MM.1S (cell line): ENCODE results near the gene CRNKL1.
"Not testable (repeated sequence)": the region's sequence is repeated elsewhere in the genome, so short reads cannot be mapped to it uniquely, and the experiment has no call there.

ENCODE experiments used
- DNase-seq: peaks from one replicate; pipeline ENCODE4 v3.0.0-alpha.2; 2015
- H2AFZ ChIP-seq: fragments of 300-600 bp; sonication (generic); 2 replicates; pipeline ENCODE4 v1.6.0; 2016; ENCODE audit warnings: antibody characterized with exemption, low read length
- H3F3A ChIP-seq: fragments of 300-600 bp; sonication (generic); 2 replicates; pipeline ENCODE4 v1.6.1; 2016; ENCODE audit warnings: mild to moderate bottlenecking, antibody characterized with exemption, low read length, moderate library complexity, mixed read lengths; ENCODE audit not compliant: insufficient read depth
- H3K27ac ChIP-seq: fragments of 300-600 bp; sonication (generic); 2 replicates; pipeline ENCODE4 v1.5.1; 2016; ENCODE audit warnings: mild to moderate bottlenecking, low read length
- H3K27me3 ChIP-seq: fragments of 300-600 bp; sonication (generic); replicated peaks from 2 replicates; pipeline ENCODE4 v1.6.0; 2016; ENCODE audit warnings: low read length; ENCODE audit not compliant: insufficient read depth
- H3K36me3 ChIP-seq: fragments of 300-600 bp; sonication (generic); replicated peaks from 2 replicates; pipeline ENCODE4 v1.6.1; 2016; ENCODE audit warnings: mild to moderate bottlenecking, low read length, mixed read lengths; ENCODE audit not compliant: insufficient read depth
- H3K4me1 ChIP-seq: fragments of 300-600 bp; sonication (generic); 2 replicates; pipeline ENCODE4 v1.6.1; 2016; ENCODE audit warnings: low read length, mixed read lengths
- H3K4me2 ChIP-seq: fragments of 300-600 bp; sonication (generic); 2 replicates; pipeline ENCODE4 v1.6.0; 2016; ENCODE audit warnings: low read depth, low read length
- H3K4me3 ChIP-seq: fragments of 300-600 bp; sonication (generic); 2 replicates; pipeline ENCODE4 v1.5.1; 2016; ENCODE audit warnings: low read length, mixed read lengths
- H3K79me2 ChIP-seq: fragments of 300-600 bp; sonication (generic); 2 replicates; pipeline ENCODE4 v1.6.1; 2016; ENCODE audit warnings: mixed run types, low read length, mixed read lengths
- H3K9ac ChIP-seq: fragments of 300-600 bp; sonication (generic); 2 replicates; pipeline ENCODE4 v1.6.1; 2016; ENCODE audit warnings: low read length, mixed read lengths
- H3K9me2 ChIP-seq: fragments of 300-600 bp; sonication (generic); replicated peaks from 2 replicates; pipeline ENCODE4 v1.6.1; 2016; ENCODE audit warnings: mild to moderate bottlenecking, low read length, mixed read lengths; ENCODE audit not compliant: insufficient read depth
- H3K9me3 ChIP-seq: fragments of 300-600 bp; sonication (generic); replicated peaks from 2 replicates; pipeline ENCODE4 v1.6.1; 2016; ENCODE audit warnings: mild to moderate bottlenecking, low read length, mixed read lengths; ENCODE audit not compliant: insufficient read depth
- H4K20me1 ChIP-seq: fragments of 300-600 bp; sonication (generic); 2 replicates; pipeline ENCODE4 v1.6.1; 2016; ENCODE audit warnings: mild to moderate bottlenecking, low read length, moderate library complexity, mixed read lengths; ENCODE audit not compliant: insufficient read depth
- CTCF ChIP-seq: fragments of 300-600 bp; sonication (generic); IDR thresholded peaks from 2 replicates; pipeline ENCODE4 v1.5.1; 2016; ENCODE audit warnings: antibody characterized with exemption, low read length, mixed read lengths
- EZH2 ChIP-seq: fragments of 300-600 bp; sonication (generic); optimal IDR thresholded peaks from 2 replicates; pipeline ENCODE3; 2017; ENCODE audit warnings: low read depth, mild to moderate bottlenecking, antibody characterized with exemption, low read length, mixed read lengths
- EZH2phosphoT487 ChIP-seq: fragments of 300-600 bp; sonication (generic); IDR thresholded peaks from 2 replicates; pipeline ENCODE4 v1.6.1; 2018; ENCODE audit warnings: antibody characterized with exemption, low read length

CRNKL1 gene

DNA sequence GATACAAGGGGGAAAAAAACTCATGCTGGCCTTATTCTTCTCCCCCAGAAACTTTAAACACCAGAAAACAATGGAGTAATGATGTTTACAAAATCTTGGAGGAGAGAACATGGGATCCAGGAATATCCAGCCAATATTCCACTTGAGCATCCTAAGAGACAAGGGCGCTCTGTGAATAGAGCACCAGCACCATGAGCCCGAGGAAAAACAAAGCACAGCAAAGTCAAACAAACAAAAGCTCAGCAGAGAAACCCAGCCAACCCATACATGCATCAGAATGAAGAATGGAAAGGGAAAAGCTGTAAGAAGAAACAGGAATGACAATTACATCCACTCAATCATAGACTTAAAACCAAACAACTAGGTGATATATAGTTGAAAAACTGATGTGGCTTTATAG lies 39.7 kb downstream of the CRNKL1 start:
- Histone ChIP-seq H2AFZ (no peak overlapping the region), H3K4me3 (no peak overlapping the region), H3K9me2 (no peaks in the 10 kb centered on the region), H3K79me2 (peaks cover 4% of the 10 kb centered on the region), H4K20me1 (no peaks in the 10 kb centered on the region), H3K9ac (no peak overlapping the region), H3K9me3 (no peaks in the 10 kb centered on the region), H3K4me2 (no peak overlapping the region), H3K27me3 (no peaks in the 10 kb centered on the region), H3K27ac (no peak overlapping the region), H3K36me3 (no peaks in the 10 kb centered on the region), H3F3A (no peaks in the 10 kb centered on the region), H3K4me1 (no peaks in the 10 kb centered on the region)
- no peak for TF ChIP-seq CTCF
- TF ChIP-seq EZH2phosphoT487: no peak
- TF ChIP-seq EZH2: no peak
- DNase-seq: no peak

DNA sequence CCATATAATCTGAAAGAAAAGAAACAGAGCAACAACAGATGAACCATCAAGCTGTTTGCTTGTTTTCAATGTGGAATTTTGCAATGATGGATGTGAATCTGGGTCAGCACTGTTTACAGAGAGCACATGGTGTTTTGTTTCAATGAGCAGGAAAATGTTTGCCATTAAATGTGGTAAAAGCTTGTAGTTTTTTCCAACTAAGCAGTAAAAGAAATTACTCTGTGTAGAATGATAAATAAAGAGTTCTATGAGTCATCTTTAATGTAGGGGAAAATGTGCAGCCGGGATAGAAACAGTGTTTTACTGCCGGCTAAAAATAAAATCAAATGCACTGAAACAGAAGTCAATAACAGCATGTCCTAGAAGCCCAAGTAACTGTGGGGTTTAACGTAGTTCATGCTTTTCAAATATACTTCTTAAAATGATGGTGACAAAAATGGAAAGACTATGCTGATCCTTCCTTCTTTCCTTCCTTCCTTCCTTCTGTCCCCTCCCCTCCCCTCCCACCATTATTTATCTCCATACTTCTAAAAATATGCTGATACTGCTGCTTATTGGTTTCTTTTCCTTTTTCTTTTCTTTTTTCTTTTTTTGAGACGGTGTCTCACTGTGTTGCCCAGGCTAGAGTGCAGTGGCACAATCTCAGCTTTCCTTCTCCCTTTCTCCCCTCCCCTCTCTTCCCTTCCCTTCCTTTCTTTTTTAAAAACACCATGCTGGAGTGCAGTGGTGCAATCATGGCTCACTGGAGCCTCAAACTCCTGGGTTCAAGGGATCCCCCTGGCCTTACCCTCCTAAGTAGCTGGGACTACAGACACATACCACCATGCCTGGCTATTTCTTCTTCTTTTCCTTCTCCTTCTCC lies 41.4 kb downstream of the CRNKL1 start:
- no peaks in the 10 kb centered on the region for H3K27me3 ChIP-seq
- no peaks in the 10 kb centered on the region for H3K9me3 ChIP-seq
- H3K27ac ChIP-seq: no peak overlapping the region
- no peak for DNase-seq
- no peak overlapping the region for H3K9ac ChIP-seq
- H3F3A ChIP-seq: no peaks in the 10 kb centered on the region
- no peak overlapping the region for H3K4me3 ChIP-seq
- no peaks in the 10 kb centered on the region for H4K20me1 ChIP-seq
- no peaks in the 10 kb centered on the region for H3K79me2 ChIP-seq
- H3K4me2 ChIP-seq: no peak overlapping the region
- no peak overlapping the region for H2AFZ ChIP-seq
- no peaks in the 10 kb centered on the region for H3K9me2 ChIP-seq
- H3K4me1 ChIP-seq: no peaks in the 10 kb centered on the region
- H3K36me3 ChIP-seq: no peaks in the 10 kb centered on the region
- TF ChIP-seq EZH2phosphoT487 (no peak), EZH2 (no peak), CTCF (no peak)

- Histone ChIP-seq H3K9ac (no peak overlapping the region), H4K20me1 (no peaks in the 10 kb centered on the region), H3K4me2 (no peak overlapping the region)
These were observed 42.4 kb downstream of the CRNKL1 start for GRCh38 chr20:20009784-20010253.

DNA sequence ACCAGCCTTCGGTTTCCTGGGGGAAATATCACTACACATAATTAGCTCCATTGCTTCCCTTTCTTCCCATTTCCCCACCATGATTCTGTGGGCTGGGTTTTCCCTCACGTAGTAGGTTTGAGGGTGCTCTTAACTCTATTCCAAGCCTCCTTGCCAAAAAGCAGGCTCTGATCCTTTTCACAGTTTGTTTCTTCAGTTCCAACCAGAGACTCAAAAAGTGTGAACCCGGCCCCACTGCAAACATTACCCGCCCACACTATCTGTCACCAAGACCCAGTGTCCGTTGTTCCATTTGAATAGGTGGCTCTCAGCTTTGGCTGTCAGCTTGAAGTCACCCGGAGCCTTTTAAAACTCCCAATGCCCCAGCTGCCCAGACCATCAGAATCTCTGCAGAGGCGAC lies 46.9 kb downstream of the CRNKL1 start:
- Histone ChIP-seq H3K27ac (no peak overlapping the region), H3K9ac (no peak overlapping the region), H3K9me3 (no peaks in the 10 kb centered on the region), H3K4me3 (no peak overlapping the region), H3K79me2 (no peaks in the 10 kb centered on the region), H3F3A (no peaks in the 10 kb centered on the region), H4K20me1 (no peaks in the 10 kb centered on the region), H3K36me3 (no peaks in the 10 kb centered on the region), H3K4me1 (0 out of 2 replicates have a peak, but pooled peaks cover 4% of the 10 kb centered on the region), H2AFZ (no peak overlapping the region), H3K9me2 (no peaks in the 10 kb centered on the region), H3K4me2 (no peak overlapping the region), H3K27me3 (peaks cover 6% of the 10 kb centered on the region; the same call in 1 of the 2 replicates)
- DNase-seq: no peak
- TF ChIP-seq EZH2: no peak
- TF ChIP-seq CTCF: no peak
- TF ChIP-seq EZH2phosphoT487: no peak

More at GRCh38 chr20:20009784-20010253, 42.4 kb downstream of the CRNKL1 start:
- DNase-seq: no peak
- H3K9me2 ChIP-seq: no peaks in the 10 kb centered on the region
- H3K27me3 ChIP-seq: no peaks in the 10 kb centered on the region
- no peaks in the 10 kb centered on the region for H3K4me1 ChIP-seq
- no peak overlapping the region for H3K27ac ChIP-seq
- TF ChIP-seq EZH2phosphoT487: no peak
- H2AFZ ChIP-seq: no peak overlapping the region
- no peaks in the 10 kb centered on the region for H3F3A ChIP-seq
- H3K4me3 ChIP-seq: no peak overlapping the region
- no peaks in the 10 kb centered on the region for H3K79me2 ChIP-seq
- H3K36me3 ChIP-seq: no peaks in the 10 kb centered on the region
- no peaks in the 10 kb centered on the region for H3K9me3 ChIP-seq

- not testable (repeated sequence) for H3K4me1 ChIP-seq, H4K20me1 ChIP-seq, H3K9me3 ChIP-seq, H3F3A ChIP-seq, DNase-seq, H3K9me2 ChIP-seq, H3K9ac ChIP-seq, H3K36me3 ChIP-seq, H3K79me2 ChIP-seq, H3K27ac ChIP-seq, H3K27me3 ChIP-seq
- Histone ChIP-seq H2AFZ (peak overlapping the region; percentile 55), H3K4me2 (peak overlapping the region; percentile 78), H3K4me3 (peak overlapping the region; percentile 46)
These were observed 48.3 kb downstream of the CRNKL1 start for GRCh38 chr20:20003955-20004322.
